ENCODE measurements around the gene EEF1AKMT1.

Gene EEF1AKMT1

DNA sequence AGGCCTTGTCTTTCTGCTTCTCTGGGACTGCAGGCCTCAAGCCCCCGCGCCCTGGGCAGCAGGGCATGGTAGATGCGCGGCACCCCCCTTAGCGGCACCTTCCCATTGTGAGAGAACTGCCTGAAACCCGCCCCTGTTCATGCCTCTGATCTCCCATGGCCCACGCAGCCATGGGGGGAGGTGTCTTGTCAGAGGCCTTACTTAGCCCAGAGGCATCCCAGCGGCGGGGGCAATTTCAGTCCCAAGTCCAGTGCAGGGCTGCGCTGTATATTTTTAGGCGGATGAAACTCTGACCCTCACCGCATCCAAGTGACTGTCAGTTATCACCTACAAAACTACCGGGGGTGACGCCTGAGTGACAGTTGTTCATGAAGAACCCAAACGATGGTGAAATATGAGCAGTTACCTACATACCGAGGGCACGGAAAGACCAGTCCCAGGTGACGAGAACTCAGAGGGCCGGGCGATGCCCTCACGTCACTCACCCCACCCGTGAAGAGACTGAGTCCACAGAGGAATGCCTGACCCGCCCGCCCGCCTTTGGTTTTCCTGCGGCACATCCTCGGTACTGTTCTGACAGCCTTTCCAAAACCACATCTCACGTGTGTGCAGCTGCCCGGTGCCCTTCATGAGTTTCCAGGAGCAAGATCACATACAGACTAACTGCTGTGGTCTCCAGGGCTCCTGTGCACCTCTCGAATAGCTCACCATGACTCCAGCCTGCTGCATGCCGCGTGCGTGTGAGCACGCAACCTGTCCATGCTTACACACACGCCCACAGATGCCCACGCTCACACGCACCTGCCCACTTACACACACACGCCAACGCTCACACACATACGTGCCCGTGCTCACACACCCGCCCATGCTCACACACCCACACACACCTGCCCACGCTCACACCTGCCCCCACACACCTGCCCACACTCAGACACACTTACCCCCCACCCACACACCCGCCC lies 55.9 kb downstream of the EEF1AKMT1 start:
- DNase-seq, result no peak

DNA sequence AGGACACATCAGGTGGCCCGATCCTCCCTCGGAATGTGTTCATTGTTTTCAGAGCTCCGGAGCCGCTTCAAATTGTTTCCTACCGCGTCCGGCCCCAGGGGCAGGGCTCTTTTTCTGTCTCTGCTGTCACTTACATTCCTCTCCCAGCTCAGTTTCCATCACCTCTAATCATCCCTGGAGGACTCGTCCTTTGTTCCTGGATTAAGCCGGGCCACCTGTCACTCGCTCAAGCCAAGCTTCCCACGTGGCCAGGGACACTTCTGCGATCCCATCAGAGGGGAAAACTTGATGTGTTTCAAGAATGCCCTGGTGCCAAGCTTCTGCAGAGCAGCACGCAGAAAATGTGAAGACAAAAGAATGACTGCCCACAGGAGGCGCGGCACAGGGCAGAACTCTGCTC lies 56.8 kb downstream of the EEF1AKMT1 start:
- DNase-seq, result no peak

DNA sequence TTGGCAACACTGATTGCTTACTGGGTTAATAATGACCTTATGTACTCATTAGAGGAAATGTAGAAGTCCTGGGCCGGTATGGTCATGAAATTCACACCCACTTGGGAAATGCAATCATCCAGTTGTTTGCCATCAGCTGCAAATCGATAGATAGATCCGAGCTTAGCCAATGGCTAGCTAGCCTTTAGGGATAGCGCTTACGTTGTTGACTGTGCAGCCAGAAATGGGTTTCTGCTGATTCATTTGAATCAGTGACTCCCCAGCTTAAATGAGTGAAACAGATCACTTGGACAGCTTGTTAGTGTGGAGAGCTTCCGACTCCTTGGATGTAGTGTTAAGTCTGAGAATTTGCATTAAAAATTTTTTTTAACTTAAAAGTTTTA lies 58.4 kb downstream of the EEF1AKMT1 start:
- no peak for DNase-seq

DNA sequence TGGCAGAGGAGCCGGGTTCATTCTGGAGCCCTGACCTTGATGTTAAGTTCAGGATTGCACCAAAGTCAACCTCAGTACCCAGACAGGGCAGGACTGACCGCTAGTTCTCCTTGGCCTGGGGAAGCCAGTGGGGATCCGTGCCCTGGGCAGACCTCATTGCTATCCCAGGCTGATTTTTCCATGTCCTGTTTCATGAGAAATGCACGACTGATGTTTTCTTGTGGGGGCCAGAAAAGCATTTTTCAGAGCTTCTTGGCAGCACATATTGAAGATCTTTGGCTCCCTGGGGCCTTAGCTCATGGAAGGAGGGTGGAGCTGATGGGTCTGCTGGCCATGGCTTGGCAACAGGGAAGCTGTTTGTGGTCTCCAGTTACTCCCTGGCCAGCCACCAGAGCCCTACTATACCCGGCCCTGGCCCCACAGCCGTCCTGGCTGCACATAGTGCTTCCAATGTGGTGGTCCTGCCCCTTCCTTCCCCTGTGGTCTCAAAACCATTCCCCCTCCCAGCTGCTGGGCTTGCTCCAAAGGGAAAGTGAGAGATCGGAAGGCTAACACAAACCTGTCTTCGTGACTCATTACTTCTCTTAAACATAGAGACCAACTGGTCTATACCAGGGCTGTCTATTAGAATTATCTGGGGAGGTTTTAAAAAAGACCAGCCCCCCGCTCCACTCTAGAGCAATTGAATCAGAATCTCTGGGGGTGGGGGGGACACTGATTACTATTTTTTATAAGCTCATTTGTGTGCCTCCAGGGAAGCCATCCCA lies 59.0 kb downstream of the EEF1AKMT1 start:
- DNase-seq, result no peak

DNA sequence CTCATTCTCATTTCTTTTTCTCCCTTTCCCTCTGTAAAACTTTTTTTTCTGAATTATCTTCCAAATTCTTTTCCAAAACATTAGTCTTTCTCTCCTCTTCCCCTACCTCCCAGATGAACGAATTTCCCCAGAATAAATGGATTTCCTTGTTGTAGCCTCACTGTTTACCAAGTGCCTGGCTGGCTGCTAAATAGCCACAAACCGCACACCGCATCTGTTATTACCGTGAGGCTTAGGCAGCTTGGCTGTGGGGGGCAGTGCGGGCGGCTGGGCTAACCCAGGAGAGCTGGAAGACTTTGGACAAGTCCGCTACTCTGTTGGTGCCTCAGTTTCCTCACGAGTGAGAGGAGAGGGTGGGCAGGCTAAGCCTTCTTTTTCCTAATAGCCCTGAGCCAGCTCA lies 59.6 kb downstream of the EEF1AKMT1 start:
- no peak for DNase-seq

DNA sequence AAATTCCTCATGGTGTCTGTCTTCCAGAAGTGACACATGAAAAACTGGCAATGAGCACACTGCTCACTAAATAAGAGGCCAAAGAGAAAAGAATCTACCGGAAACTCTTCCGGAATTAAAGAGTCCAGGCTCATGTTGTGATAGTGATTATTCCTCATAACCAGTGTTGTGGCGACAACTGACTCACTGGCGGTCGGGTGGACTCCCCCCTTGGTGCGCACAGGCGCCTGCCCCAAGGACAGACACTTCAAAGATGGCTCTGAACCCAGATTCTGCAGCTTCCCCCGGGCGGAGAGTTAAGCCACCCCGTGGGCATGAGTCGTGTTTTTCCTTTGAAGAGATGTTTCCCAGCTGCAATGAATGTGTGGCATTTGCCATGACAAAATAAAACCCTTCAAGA lies 60.0 kb downstream of the EEF1AKMT1 start:
- no peak for DNase-seq

DNA sequence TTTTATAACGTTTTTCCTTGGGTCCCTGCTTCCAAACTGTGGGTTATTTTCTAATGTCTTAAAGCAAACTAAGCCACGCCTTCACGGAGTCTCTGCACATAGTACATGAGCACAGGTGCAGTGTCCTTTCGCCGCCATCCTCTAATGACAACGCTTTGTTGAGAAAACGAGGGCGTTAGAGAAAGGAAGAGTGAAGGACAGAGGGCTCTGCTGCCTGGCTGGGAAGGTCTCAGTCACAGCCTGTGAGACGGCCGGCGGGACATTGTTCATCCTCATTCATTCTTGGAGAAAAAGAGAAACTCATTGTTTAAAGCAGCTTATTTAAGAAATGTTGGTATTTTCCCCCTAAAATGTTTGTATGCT lies 60.8 kb downstream of the EEF1AKMT1 start:
- DNase-seq, result no peak

DNA sequence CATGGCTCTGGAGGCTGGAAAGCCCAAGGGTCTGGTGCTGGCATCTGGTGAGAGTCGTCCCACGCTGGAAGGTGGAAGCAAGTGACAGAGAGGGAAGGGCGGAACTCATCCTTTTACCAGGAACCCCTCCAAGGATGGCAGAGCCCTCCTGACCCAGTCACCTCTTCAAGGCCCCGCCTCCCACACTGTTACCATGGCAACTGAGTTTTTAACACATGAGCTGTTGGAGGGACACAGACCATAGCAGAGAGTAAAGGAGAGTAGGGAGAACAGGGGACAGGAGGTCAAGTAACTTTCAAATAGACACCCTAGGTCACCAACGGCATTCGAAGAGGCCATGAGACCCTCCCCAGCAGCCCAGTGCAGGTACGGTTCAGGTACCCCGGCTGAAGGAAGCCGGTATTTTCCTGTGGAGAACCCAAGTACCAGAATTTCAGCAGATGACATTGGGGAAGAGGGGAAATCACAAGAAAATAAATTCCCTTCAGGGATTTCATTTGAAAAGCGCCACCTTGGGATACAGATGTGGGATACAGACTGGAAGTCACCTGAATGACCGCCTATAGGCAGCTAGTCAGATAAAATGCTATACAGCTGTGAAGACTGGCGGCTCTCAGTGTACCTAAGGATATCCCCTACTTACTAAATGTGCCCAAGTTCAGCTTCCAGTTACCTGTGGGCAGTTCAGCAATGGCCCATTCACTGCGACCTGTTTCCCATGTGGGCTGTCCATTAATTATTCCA lies 62.3 kb downstream of the EEF1AKMT1 start:
- no peak for DNase-seq

DNA sequence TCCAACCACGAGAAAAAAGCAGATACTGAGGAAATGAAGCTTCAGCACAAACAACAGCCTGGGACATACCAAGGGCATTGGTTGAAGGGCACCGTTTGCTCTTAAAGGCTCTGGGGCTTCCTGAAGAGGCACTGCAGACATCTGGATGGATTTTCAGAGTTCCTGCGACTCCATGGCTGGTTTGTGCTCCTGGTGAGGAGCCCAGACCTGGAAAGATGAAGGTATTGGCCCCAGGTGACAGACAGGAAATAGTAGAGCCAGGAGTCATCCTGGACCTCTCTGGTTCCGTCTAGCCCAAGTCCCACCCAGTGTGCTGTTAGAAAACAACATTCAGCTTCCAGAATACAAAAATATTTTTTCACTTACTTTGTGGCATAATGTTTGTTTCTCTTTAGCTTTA lies 64.0 kb downstream of the EEF1AKMT1 start:
- no peak for DNase-seq

DNA sequence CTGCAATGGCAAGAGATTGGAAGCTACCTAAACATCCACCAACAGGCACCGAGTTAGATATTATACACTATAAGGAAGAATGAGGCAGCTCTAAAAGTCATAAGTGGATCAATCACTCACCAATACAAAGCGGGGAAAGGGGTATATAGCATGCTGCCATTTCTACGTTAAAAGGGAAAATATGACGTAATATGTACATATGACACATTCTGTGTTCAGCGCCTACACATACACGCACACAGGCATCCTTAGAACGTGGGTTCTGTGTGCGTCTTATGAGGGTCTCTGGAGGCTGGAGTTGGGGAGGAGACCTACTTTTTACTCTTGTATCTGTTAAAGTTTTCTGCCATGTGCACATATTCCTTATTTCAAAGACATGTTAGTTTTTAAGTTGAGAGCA lies 64.4 kb downstream of the EEF1AKMT1 start:
- no peak for DNase-seq

DNA sequence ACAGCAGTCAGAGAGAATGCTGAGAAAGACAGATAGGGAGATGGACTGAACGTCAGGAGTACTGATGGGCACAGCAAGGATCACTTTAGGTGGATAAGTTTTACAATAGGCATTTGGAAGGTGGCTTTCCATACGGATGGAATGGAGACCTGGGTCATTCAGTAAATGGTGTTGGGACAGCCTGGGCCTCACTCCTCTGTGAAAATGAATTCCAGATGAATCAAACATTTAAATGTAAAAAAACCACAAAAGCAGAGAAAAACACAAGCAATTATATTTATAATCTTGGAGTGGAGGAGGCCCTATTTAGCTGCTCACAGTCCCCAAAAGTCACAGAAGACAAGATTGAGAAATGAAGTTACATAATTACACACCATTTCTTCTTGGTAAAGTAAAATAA lies 65.5 kb downstream of the EEF1AKMT1 start:
- no peak for DNase-seq

DNA sequence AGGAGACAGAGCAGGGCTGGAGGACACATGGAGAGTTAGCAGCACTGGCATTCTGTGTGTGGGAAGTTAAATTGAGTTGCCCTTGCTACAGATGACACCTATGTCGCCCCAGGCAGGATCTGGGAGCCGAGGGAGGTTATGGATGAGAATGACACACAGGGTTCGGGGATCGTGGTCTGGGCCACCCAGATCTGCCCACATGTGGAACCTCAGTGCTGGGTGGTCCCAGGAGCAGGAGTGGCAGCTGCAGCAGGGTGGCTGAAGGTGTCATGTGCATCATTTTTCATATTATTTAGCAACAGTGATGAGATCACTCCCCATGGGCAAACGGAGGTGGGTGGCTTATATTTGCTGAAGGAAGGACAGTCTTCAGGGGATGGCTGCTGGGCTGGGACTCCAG lies 67.1 kb downstream of the EEF1AKMT1 start:
- no peak for DNase-seq

DNA sequence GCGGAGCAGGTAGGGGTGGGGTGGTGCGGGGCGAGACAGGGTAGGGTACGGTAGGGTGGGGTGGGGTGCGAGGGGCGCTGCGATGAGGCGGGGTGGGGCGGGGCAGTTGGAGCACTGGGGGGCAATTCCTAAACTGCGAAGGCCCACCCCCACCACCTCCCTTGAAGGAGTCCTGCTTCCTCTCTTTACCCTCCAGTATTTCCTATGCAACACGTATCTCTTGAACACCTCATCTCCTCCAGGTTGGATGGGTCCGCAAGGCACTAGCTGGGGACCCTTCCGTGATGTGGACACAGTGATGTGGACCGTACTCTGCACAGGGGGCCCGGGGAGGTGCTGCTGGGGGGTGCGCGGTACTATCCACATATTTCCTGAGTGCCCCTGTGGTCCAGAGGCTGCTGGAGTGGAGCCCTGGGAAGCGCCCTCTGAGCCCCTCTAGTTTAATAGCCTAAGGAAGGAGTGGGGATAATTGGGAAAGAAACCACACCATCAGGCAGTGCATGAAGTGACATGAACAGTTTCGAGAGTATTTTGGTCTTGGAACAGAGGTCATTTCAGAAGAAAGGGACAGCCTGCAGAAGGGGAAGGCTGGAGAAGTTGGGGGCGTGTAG lies 69.2 kb downstream of the EEF1AKMT1 start:
- DNase-seq, result peak; percentile 59

DNA sequence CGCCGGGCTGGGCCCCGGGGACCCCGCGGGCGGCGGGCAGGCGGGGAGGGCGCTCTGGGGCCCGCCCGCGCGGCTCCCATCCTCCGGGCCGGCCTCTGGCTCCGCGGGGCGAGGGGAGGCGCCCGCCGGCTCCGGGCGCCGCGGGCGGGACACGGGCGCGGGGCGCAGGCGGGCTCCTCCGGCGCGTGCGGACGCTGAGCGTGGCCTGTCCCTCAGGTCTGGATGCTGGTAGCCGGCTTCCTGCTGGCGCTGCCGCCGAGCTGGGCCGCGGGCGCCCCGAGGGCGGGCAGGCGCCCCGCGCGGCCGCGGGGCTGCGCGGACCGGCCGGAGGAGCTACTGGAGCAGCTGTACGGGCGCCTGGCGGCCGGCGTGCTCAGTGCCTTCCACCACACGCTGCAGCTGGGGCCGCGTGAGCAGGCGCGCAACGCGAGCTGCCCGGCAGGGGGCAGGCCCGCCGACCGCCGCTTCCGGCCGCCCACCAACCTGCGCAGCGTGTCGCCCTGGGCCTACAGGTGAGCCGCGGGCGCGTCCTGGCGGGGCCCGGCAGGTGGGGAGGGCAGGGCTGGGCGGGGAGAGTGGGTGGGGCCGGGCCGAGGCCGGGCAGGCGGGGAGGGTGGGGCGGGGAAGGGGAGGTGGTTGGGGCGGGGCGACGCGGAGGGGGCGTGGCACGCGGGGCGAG lies 69.8 kb downstream of the EEF1AKMT1 start:
- DNase-seq, result peak; percentile 80

DNA sequence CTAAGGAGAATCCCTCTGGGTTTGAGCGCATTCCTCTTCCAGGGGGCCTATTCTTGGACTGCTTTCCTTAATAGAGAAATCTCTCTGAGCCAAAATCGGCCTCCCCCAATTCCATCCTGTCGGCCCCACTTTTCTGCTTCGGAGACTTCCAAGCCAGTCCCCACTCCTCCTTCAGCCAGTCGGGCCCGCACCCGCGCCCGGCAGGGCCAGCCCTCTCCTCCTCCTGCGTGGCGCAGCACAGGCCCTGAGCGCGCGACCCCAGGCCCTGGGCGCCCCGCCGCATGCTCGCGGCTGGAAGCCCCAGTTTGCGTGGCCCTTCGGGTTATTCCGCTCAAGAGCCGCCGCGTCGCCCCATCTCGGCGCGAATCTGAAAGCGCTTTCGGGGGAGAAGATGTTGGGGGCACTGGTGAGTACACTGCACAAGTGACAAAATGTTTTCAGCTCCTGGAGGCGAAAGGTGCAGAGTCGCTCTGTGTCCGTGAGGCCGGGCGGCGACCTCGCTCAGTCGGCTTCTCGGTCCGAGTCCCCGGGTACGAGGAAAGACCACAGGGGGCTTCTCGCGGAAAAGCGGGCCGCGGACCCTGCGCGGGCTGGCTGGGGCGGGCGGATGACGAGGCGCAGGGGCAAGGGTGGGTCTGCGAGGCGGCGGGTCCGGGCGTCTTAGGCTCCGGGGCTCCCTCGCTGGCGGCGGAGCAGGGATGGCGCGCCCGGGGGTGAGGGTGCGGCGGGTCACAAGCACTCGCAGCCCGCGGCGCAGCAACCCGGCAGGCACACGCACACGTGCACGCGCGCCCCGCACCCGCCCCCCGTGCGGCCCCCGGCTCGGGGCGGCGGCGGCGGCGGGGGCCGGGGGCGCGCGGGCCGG lies 70.6 kb downstream of the EEF1AKMT1 start, which contains the start of gene IL17D:
Gene IL17D, plus strand, starts transcription at position 785 of the 865 bp plus-strand sequence. CDS start 303 bp downstream, outside the sequence.
- peak; percentile 25 for DNase-seq

DNA sequence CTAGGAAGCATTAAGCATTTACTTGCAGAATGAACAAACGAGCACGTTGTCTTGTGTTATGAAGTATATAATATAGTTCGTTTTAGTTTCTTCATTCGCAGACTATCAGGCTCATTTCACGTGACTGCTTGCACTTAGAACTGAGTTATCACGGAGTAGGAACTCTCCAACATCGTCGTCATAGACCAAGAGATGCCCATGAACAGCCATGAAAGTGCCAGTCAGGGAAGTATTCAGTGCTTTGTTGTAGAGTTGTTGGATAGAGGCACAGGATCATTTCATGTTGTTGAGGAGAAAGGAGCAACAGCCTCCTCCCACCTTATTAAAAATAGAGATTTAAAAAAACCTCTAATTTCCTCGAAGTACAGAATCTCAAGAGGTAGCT lies 71.2 kb downstream of the EEF1AKMT1 start:
- peak; percentile 40 for DNase-seq

DNA sequence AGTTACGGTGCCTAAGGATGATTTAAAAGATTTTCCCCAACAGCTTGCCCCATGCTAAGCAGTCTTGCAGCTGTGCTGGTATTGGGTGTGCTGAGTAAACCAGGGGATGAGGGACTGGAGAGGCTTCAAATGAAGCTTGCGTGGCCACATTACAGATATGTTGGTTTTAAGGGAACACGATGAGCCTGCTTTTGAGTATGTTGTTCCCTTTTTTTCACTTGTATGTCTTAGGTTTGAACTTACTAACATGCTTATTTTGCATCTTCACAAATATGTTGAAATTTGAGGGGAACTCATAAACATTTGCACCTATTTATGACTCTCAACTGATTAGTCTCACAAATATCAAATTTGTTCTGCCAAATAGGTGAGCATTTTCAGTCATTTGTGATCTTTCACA lies 72.3 kb downstream of the EEF1AKMT1 start:
- DNase-seq, result no peak

DNA sequence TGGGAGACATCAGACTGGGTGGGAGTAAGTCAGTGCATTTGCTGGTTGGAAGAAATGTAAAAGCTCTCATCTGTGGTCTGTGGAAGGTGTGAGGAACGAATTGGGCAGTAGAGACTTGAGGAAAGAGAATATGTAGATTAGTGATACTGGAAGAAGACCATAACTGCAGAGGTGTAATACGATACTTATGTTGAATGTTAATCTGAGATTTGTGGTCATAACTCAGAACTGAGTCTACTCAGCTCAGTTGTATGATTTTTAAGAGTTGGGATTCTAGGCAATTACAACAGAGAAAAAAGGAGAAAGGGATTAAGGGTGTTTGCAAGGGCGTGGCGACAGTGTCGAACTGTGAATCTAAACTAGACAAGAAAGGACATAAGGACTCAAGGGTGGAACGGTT lies 73.5 kb downstream of the EEF1AKMT1 start:
- DNase-seq, result no peak

DNA sequence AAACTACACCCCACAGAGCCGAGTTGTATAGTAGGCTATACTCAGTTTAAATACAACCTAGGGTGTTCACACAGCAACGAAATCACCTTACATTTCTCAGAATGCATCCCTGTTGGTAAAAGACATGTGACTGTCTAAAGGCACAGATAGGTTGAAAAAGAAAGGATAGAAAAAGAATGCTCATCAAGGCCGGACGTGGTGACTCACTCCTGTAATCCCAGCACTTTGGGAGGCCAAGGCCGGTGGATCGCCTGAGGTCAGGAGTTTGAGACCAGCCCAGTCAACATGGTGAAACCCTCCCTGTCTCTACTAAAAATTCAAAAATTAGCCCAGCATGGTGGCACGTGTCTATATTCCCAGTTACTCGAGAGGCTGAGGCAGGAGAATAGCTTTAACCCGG lies 74.0 kb downstream of the EEF1AKMT1 start:
- DNase-seq, result no peak

DNA sequence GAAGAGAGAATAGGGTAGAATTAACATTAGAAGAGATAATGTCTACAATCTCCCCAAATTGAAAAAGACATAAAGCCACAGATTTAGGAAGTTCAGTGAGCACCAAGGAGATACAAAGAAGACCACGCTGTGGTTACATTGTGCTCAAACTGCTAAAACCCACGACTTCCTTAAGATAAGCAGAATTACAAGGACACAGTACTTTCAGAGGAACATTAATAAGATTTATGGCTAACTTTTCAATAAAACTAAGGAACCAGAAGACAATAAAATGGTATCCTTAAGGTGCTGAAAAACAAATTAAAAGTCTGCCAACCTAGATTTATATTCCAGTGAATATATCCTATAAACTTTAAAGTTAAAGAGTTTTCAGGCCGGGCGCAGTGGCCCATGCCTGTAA lies 77.7 kb downstream of the EEF1AKMT1 start:
- no peak for DNase-seq

DNA sequence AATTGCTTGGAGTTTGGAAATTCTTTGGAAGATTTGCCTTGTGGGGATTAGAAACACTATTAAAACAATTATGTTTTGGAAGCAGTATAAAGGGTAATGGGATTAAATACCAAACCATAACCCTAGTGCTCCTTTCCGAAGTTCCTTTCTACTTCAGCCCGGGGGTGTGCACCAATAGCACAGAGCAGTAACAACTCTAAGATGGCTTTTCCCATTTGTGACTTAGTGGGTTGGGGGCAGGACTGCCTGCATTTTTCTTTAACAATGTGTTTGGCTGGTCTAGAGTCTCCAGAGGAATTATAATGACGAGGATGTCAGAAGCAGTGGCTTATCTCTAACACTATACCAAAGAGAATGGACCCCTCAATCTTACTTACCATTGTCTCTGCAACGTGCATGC lies 82.1 kb downstream of the EEF1AKMT1 start:
- no peak for DNase-seq

Measured in NCI-H526 treated with DMSO at 0.1 percent for 48 hours (cell line).